Glomerular visceral epithelial cell (primary cell): ENCODE measurements around the gene KRTAP13-2.

Experiments used
- DNase-seq: peaks from one replicate; pipeline ENCODE4 v3.0.0-alpha.2; 2016; ENCODE audit errors: extremely low spot score

The KRTAP13-2 gene

GRCh38 chr21:30372139-30372770 is at the start of gene KRTAP13-2:
TSS of gene KRTAP13-2 (minus strand) at chr21:30372271. CDS start at chr21:30372213, 58 bp downstream.
- DNase-seq, result no peak

- DNase-seq, result no peak
Observed at GRCh38 chr21:30415993-30416392, 43.9 kb upstream of the KRTAP13-2 start.

- DNase-seq, result no peak
Observed at GRCh38 chr21:30408782-30409494, 36.9 kb upstream of the KRTAP13-2 start.

GRCh38 chr21:30395731-30396130 is 23.7 kb upstream of the KRTAP13-2 start, which contains the start of gene KRTAP13-1:
TSS of gene KRTAP13-1 (plus strand) at chr21:30396031. CDS start at chr21:30396087, 56 bp downstream.
- DNase-seq, result no peak

- no peak for DNase-seq
Observed at GRCh38 chr21:30391492-30392025, 19.5 kb upstream of the KRTAP13-2 start.

GRCh38 chr21:30382201-30382600 is 10.1 kb upstream of the KRTAP13-2 start:
- no peak for DNase-seq

- DNase-seq, result no peak
Observed at GRCh38 chr21:30355906-30356305, 16.2 kb downstream of the KRTAP13-2 start.

GRCh38 chr21:30354308-30355005 is 17.6 kb downstream of the KRTAP13-2 start:
- no peak for DNase-seq

GRCh38 chr21:30351534-30351933 is 20.5 kb downstream of the KRTAP13-2 start:
- DNase-seq, result no peak

GRCh38 chr21:30349572-30349971 is 22.5 kb downstream of the KRTAP13-2 start:
- DNase-seq, result no peak

- no peak for DNase-seq
Observed at GRCh38 chr21:30348506-30348905, 23.6 kb downstream of the KRTAP13-2 start, which contains the start of gene KRTAP23-1. TSS of gene KRTAP23-1 (minus strand) at chr21:30348606. CDS start at chr21:30348606, 0 bp downstream.

- no peak for DNase-seq
Observed at GRCh38 chr21:30345014-30345413, 27.1 kb downstream of the KRTAP13-2 start.

GRCh38 chr21:30340714-30341573 is 31.1 kb downstream of the KRTAP13-2 start:
- no peak for DNase-seq

GRCh38 chr21:30338717-30339116 is 33.4 kb downstream of the KRTAP13-2 start:
- no peak for DNase-seq

GRCh38 chr21:30337772-30338171 is 34.3 kb downstream of the KRTAP13-2 start:
- DNase-seq, result no peak

- DNase-seq, result no peak
Observed at GRCh38 chr21:30337276-30337744, 34.8 kb downstream of the KRTAP13-2 start, which contains the start of gene KRTAP27-1. TSS of gene KRTAP27-1 (minus strand) at chr21:30337694. CDS start at chr21:30337668, 26 bp downstream.

GRCh38 chr21:30336596-30336995 is 35.5 kb downstream of the KRTAP13-2 start:
- no peak for DNase-seq

- DNase-seq, result no peak
Observed at GRCh38 chr21:30333736-30334135, 38.3 kb downstream of the KRTAP13-2 start.

GRCh38 chr21:30332681-30333080 is 39.4 kb downstream of the KRTAP13-2 start:
- DNase-seq, result no peak

- no peak for DNase-seq
Observed at GRCh38 chr21:30329203-30329875, 42.7 kb downstream of the KRTAP13-2 start.
